H9 (cell line): ENCODE measurements around the gene FCER1G. TPM values are rescaled to one million over a fixed set of nuclear protein-coding genes. Genes with fewer than 3 reads are reported as not detected.

Source experiments
- DNase-seq: peaks from one replicate; pipeline ENCODE4 v3.0.0-alpha.2; 2017
- H2AFZ ChIP-seq: one replicate; pipeline ENCODE4 v1.6.1; 2013; ENCODE audit warnings: mild to moderate bottlenecking, low read length, control low read depth, moderate library complexity
- H2AK5ac ChIP-seq: 2 replicates; pipeline ENCODE4 v1.6.1; 2013; ENCODE audit warnings: low read length, control low read depth, mixed read lengths; ENCODE audit not compliant: insufficient read length
- H2BK120ac ChIP-seq: one replicate; pipeline ENCODE4 v1.6.1; 2013; ENCODE audit warnings: low read depth, mild to moderate bottlenecking, low read length, control low read depth, inconsistent platforms; ENCODE audit not compliant: poor library complexity, severe bottlenecking
- H2BK12ac ChIP-seq: 2 replicates; pipeline ENCODE4 v1.6.1; 2013; ENCODE audit warnings: low read length, control low read depth, mixed read lengths, low read depth; ENCODE audit not compliant: insufficient read length
- H2BK15ac ChIP-seq: 2 replicates; pipeline ENCODE4 v1.6.1; 2013; ENCODE audit warnings: low read depth, low read length, control low read depth
- H2BK20ac ChIP-seq: one replicate; pipeline ENCODE4 v1.6.1; 2013; ENCODE audit warnings: low read depth, mild to moderate bottlenecking, low read length, control low read depth, inconsistent platforms; ENCODE audit not compliant: poor library complexity, severe bottlenecking
- H2BK5ac ChIP-seq: 2 replicates; pipeline ENCODE4 v1.6.1; 2013; ENCODE audit warnings: low read length, control low read depth, mixed read lengths; ENCODE audit not compliant: insufficient read length
- H3K14ac ChIP-seq: 2 replicates; pipeline ENCODE4 v1.6.1; 2013; ENCODE audit warnings: low read length, control low read depth; ENCODE audit not compliant: insufficient read depth
- H3K18ac ChIP-seq: 2 replicates; pipeline ENCODE4 v1.6.1; 2013; ENCODE audit warnings: low read depth, mild to moderate bottlenecking, mixed read lengths, low read length, control low read depth; ENCODE audit not compliant: insufficient read length
- H3K23ac ChIP-seq: 2 replicates; pipeline ENCODE4 v1.6.1; 2013; ENCODE audit warnings: low read length, control low read depth, mixed read lengths, low read depth; ENCODE audit not compliant: insufficient read length
- H3K23me2 ChIP-seq: 2 replicates; pipeline ENCODE4 v1.6.1; 2013; ENCODE audit warnings: low read depth, mild to moderate bottlenecking, mixed read lengths, low read length, control low read depth; ENCODE audit not compliant: insufficient read length, poor library complexity, severe bottlenecking
- H3K27ac ChIP-seq: 2 replicates; pipeline ENCODE4 v1.5.1; 2013; ENCODE audit warnings: low read length, control low read depth, mixed read lengths, low read depth; ENCODE audit not compliant: insufficient read length
- H3K27me3 ChIP-seq: 2 replicates; pipeline ENCODE4 v1.6.1; 2013; ENCODE audit warnings: low read length, control low read depth, inconsistent platforms; ENCODE audit not compliant: insufficient read depth
- H3K4ac ChIP-seq: 2 replicates; pipeline ENCODE4 v1.6.1; 2013; ENCODE audit warnings: low read depth, mild to moderate bottlenecking, control low read depth, inconsistent platforms, low read length, moderate library complexity
- H3K4me1 ChIP-seq: 2 replicates; pipeline ENCODE4 v1.6.1; 2013; ENCODE audit warnings: low read length, control low read depth, inconsistent platforms; ENCODE audit not compliant: insufficient read depth
- H3K4me2 ChIP-seq: 2 replicates; pipeline ENCODE4 v1.6.1; 2013; ENCODE audit warnings: low read length, control low read depth, mixed read lengths; ENCODE audit not compliant: insufficient read length, insufficient read depth
- H3K56ac ChIP-seq: 2 replicates; pipeline ENCODE4 v1.6.1; 2013; ENCODE audit warnings: low read depth, mild to moderate bottlenecking, mixed read lengths, low read length, control low read depth; ENCODE audit not compliant: insufficient read length
- H3K79me1 ChIP-seq: 2 replicates; pipeline ENCODE4 v1.6.1; 2013; ENCODE audit warnings: low read depth, mild to moderate bottlenecking, moderate library complexity, low read length, control low read depth, inconsistent platforms; ENCODE audit not compliant: insufficient read depth, poor library complexity, severe bottlenecking
- H3K79me2 ChIP-seq: 2 replicates; pipeline ENCODE4 v1.6.1; 2013; ENCODE audit warnings: low read length, control low read depth, inconsistent platforms; ENCODE audit not compliant: insufficient read depth
- H3K9ac ChIP-seq: 2 replicates; pipeline ENCODE4 v1.6.1; 2013; ENCODE audit warnings: low read length, control low read depth, mixed read lengths; ENCODE audit not compliant: insufficient read length; ENCODE audit errors: extremely low read depth
- H3K9me3 ChIP-seq: one replicate; pipeline ENCODE4 v1.6.1; 2013; ENCODE audit warnings: low read depth, low read length, inconsistent platforms; ENCODE audit not compliant: control insufficient read depth
- H3T11ph ChIP-seq: one replicate; pipeline ENCODE4 v1.6.1; 2013; ENCODE audit warnings: mild to moderate bottlenecking, low read length, control low read depth, inconsistent platforms
- H4K20me1 ChIP-seq: one replicate; pipeline ENCODE4 v1.6.1; 2013; ENCODE audit not compliant: control insufficient read depth, insufficient read length, insufficient read depth
- H4K5ac ChIP-seq: 2 replicates; pipeline ENCODE4 v1.6.1; 2013; ENCODE audit warnings: low read depth, mild to moderate bottlenecking, mixed read lengths, low read length, control low read depth; ENCODE audit not compliant: insufficient read length
- H4K8ac ChIP-seq: replicated peaks from 2 replicates; pipeline ENCODE4 v1.6.1; 2013; ENCODE audit warnings: low read length, control low read depth, mixed read lengths, low read depth; ENCODE audit not compliant: insufficient read length
- H4K91ac ChIP-seq: 2 replicates; pipeline ENCODE4 v1.6.1; 2013; ENCODE audit warnings: low read depth, mild to moderate bottlenecking, moderate library complexity, mixed read lengths, low read length, control low read depth; ENCODE audit not compliant: insufficient read length
- H3K27ac Mint-ChIP-seq, 3 experiments: 2 replicates in 2 of 3; 3 replicates in 1 of 3; pipeline ENCODE4 v1.8.0; 2020 to 2021; ENCODE audit warnings: mixed read lengths in 3 of 3, mild to moderate bottlenecking in 1 of 3, moderate library complexity in 1 of 3
- H3K27me3 Mint-ChIP-seq: 2 replicates; pipeline ENCODE4 v1.8.0; 2021; ENCODE audit warnings: low read depth, mild to moderate bottlenecking, moderate library complexity, mixed read lengths
- H3K36me3 Mint-ChIP-seq, 3 experiments: 2 replicates in 2 of 3; 3 replicates in 1 of 3; pipeline ENCODE4 v1.8.0; 2020 to 2021; ENCODE audit warnings: low read depth in 3 of 3, mixed read lengths in 3 of 3; ENCODE audit not compliant: insufficient read depth in 1 of 3
- H3K4me1 Mint-ChIP-seq, 2 experiments: 2 replicates each; pipeline ENCODE4 v1.8.0; 2020; ENCODE audit warnings: mixed read lengths in 2 of 2
- H3K4me3 Mint-ChIP-seq, 2 experiments: 2 replicates in 1 of 2; 3 replicates in 1 of 2; pipeline ENCODE4 v1.8.0; 2020 to 2021; ENCODE audit warnings: mild to moderate bottlenecking in 2 of 2, mixed read lengths in 2 of 2, moderate library complexity in 1 of 2
- H3K9me3 Mint-ChIP-seq, 2 experiments: 2 replicates in 1 of 2; 3 replicates in 1 of 2; pipeline ENCODE4 v1.8.0; 2020; ENCODE audit warnings: mild to moderate bottlenecking in 2 of 2, mixed read lengths in 2 of 2, moderate library complexity in 1 of 2
- CTCF ChIP-seq: fragments of 200-600 bp; sonication (generic); conservative IDR thresholded peaks from 3 replicates; pipeline ENCODE4 v1.8.0; 2021; ENCODE audit warnings: antibody characterized with exemption, mild to moderate bottlenecking
- WGBS: extraction: QIAGEN DNeasy Blood & Tissue Kit; methylation state at CpG from one replicate; pipeline ENCODE4 v1.1.7; 2013; ENCODE audit warnings: missing lambda C conversion rate, low lambda C conversion rate, mixed read lengths; ENCODE audit not compliant: insufficient read length; ENCODE audit errors: extremely low coverage; 5-methylcytosine and 5-hydroxymethylcytosine counted together
- total RNA-seq: library from RNA; stranded (reverse); gene quantifications from 2 replicates; pipeline ENCODE4 v1.2.1, GENCODE V29; 2021

FCER1G gene
- total RNA-seq, 1 experiment from 2014 or later = 0.90 TPM

- no peak overlapping the region for H2BK5ac ChIP-seq
- H3K4me2 ChIP-seq = peak overlapping the region; percentile 27
- H2BK12ac ChIP-seq = no peak overlapping the region
- H4K5ac ChIP-seq = no peak overlapping the region
- WGBS = no CpG with 5 or more reads among the region's 27 CpGs
- no peaks in the 10 kb centered on the region; a peak in 1 of 5 replicates for H3K9me3 Mint-ChIP-seq
- H3K14ac ChIP-seq = 0 out of 2 replicates have a peak overlapping the region, but pooled peaks have one; percentile 19
- H3K4me1 ChIP-seq = peaks cover 24% of the 10 kb centered on the region
- no peak overlapping the region for H3K23ac ChIP-seq
- H2BK20ac ChIP-seq = no peak overlapping the region
- H3K4me3 Mint-ChIP-seq = peak overlapping the region; percentile 59 to 65
- DNase-seq = no peak
- H3K79me2 ChIP-seq = no peaks in the 10 kb centered on the region
- H3K27me3 ChIP-seq = no peaks in the 10 kb centered on the region
- H4K91ac ChIP-seq = no peak overlapping the region
- no peak overlapping the region for H3K4ac ChIP-seq
- H3K56ac ChIP-seq = no peak overlapping the region
- H3K9ac ChIP-seq = no peak overlapping the region
- no peak overlapping the region for H3K27ac ChIP-seq
- no peak overlapping the region for H4K8ac ChIP-seq
- no peak overlapping the region for H3T11ph ChIP-seq
- H2AFZ ChIP-seq = no peak overlapping the region
- no peaks in the 10 kb centered on the region for H3K27me3 Mint-ChIP-seq
- no peak overlapping the region for H2AK5ac ChIP-seq
- peaks cover 0 to 25% (median 11%) of the 10 kb centered on the region in 3 experiments; a peak in 5 of 7 replicates for H3K36me3 Mint-ChIP-seq
- no peaks in the 10 kb centered on the region for H4K20me1 ChIP-seq
- no peaks in the 10 kb centered on the region for H3K9me3 ChIP-seq
- peaks cover 4% of the 10 kb centered on the region for H3K23me2 ChIP-seq
- no peak for TF ChIP-seq CTCF
- H3K18ac ChIP-seq = peak overlapping the region; percentile 27
- no peaks in the 10 kb centered on the region for H3K79me1 ChIP-seq
- H3K27ac Mint-ChIP-seq = peak overlapping the region in 2 of 3 experiments; percentile 75 to 85; a peak in 4 of 7 replicates
- H2BK120ac ChIP-seq = no peak overlapping the region
- H2BK15ac ChIP-seq = no peak overlapping the region
- H3K4me1 Mint-ChIP-seq = peaks cover 58 to 61% of the 10 kb centered on the region in 2 experiments
These were observed 18.3 kb upstream of the FCER1G start for GRCh38 chr1:161196521-161197451.
